Activated gamma-delta T cell treated with anti-CD3 and anti-CD28 coated beads, Interleukin-2, amount 50 U/mL, for 16 hours (primary cell): Measurements from ENCODE around the gene STOM.
A peak's percentile ranks its signal among the peaks of the same experiment; 100 is the strongest.

Experiments
- DNase-seq: peaks from one replicate; pipeline ENCODE4 v3.0.0-alpha.2; 2020; ENCODE audit warnings: low read depth

Gene STOM

DNA sequence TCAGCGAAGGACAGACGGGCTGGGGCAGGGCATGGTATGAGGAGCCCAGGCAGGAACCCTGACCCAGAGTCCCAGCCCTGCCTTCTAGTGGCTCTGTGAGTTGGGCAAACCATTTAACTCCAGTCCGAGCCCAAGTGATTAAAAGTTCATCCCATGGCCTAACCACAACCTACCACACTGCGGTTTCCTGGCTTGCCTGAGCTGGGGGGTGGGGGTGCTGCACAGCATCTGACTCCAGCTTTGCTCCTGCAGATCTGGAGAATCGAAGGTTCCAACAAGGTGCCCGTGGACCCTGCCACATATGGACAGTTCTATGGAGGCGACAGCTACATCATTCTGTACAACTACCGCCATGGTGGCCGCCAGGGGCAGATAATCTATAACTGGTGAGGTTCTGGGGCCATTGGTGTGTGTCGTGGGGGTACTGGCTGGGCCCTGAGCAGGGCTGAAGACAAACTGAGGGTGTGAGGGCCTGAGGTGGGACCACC lies 49.0 kb downstream of the STOM start:
- peak; percentile 12 for DNase-seq

DNA sequence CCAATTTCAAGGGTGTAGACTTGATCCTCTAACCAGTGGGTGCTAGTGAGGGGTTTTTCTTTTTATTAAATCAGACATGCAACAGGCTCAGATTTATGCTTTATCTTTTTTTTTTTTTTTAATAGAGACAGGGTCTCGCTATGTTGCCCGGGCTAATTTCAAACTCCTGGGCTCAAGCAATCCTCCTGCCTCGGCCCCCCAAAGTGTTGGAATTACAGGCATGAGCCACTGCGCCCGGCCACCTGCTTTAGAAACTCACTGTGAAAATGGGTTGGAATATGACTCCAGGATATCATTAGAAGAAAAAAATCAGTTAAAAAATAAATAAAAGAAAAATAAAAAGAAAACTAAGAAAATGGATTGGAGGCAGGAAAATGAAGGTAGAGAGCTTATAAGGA lies 50.7 kb downstream of the STOM start:
- no peak for DNase-seq

DNA sequence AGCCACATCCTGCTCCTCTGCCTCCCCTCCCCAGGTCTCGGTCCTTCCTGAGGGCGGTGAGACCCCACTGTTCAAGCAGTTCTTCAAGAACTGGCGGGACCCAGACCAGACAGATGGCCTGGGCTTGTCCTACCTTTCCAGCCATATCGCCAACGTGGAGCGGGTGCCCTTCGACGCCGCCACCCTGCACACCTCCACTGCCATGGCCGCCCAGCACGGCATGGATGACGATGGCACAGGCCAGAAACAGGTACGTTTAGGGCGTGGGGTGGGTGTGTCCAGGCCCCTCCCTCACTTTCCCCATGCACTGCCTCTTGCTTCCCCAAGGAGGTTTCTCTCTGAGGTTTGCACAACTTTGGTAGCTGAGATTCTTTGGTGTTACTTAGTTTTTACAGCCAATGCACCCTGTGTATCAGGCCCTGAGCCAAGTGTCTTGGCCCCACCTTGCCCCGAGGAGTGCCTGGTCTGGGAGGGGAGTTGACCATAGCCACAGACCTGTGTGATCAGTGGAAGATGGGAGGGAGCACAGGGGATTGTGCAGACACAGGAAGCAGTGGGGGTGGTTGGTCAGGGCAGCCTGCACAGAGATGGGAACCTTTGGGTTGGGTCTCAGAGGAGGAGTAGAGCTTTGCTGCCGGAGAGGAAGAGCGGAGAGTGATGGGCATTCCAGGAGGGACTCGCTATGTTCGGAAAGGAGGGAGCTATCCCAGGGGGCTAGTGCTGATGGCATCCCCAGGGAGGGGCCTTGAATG lies 51.2 kb downstream of the STOM start:
- no peak for DNase-seq

DNA sequence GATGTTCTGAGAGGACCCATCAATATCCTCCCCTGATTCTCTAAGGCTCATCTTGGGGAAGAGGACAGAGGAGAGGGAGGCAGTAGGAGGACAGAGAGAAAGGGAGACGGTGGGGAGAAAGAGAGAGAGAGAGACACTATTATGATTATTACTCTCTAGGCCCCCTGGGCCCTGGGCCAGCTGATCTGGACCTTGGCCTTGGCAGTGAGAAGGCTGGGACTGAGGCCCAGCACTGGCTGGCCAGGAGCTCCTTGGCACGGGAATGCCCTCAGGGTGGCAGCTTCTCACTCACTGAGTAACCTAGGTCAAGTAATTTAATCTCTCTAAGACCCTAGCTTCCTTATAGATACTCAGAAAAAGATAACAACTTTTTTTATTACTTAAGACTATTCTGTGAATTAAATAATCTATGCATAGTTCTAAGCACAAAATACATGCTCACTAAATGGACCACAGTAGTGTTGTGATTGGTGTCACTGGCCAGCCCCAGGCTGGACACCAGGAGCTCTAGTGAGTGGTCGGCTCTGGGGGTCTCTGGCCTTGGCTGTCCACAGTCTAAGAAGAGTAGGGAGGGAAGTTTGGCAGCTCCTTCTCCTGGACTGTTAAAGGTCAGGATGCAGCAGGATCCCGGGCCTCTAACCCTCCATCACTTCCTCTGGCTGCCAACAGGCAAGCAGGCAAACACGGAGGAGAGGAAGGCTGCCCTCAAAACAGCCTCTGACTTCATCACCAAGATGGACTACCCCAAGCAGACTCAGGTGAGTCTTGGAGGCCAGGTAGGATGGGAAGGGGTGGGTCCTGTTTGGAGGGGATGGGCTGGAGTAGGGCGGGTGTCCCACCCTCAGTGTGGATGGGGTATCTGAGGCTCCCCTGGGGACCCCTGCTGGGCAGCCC lies 52.1 kb downstream of the STOM start:
- no peak for DNase-seq

DNA sequence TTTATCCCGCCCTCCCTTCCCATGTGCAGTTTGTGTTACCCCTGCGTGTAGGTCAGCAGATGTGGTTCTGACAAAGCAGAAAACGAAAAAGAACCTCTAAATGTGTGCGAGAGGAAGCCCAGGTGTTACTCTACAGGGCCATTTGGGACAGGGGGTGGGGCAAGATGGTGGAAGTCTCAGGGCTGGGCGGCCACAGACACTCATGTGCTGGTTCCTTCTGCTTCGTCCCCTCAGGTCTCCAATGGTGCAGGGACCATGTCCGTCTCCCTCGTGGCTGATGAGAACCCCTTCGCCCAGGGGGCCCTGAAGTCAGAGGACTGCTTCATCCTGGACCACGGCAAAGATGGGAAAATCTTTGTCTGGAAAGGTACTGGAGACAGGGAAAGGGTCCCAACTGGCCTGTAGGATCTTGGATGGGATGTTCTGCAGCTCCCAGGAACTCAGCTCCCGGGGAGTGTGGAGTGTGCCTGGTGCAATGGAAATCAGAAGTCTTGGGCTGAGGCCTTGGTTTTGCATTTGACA lies 53.1 kb downstream of the STOM start:
- DNase-seq: no peak

DNA sequence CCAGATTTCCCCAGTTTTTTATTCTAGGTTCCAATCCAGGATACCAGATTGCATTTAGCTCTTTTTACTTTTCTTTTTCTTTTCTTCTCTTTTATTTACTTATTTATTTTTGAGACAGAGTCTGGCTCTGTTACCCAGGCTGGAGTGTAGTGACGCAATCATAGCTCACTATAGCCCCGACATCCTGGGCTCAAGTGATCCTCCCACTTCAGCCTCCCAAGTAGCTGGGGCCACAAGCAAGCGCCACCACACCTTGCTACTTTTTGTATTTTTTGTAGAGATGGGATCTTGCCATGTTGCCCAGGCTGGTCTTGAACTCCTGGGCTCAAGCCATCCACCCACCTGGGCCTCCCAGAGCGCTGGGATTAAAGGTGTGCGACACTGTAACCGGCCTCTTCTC lies 53.7 kb downstream of the STOM start:
- no peak for DNase-seq

DNA sequence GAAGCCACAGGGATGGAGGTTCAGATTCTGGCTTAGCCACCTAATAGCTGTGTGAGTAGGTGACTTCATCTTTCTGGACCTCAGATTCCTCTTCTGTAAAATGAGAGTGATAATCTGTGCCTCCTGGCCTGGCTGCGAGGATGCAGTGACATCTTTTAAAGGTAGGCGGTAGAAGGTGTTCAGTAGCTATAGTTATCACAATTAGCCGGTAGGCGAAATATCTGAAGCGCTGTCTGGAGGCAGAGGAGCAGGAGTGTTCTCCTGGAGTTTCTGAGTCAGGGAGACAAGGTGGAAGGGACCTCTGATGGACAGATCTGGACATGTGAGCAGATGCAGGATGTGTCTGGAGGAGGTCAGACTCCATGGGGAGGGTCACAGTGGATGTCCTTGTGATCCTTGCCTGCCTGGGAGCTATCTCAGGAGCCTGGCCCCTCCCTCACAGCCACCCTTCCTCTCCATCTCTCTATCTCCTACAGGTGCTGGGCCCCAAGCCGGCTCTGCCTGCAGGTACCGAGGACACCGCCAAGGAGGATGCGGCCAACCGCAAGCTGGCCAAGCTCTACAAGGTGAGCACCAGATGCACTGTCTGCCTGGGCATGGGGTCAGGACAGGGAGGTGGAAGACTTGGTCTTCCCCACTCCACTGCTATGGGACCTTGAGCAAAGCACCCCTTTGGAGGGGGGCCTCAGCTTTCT lies 56.4 kb downstream of the STOM start:
- DNase-seq: no peak

DNA sequence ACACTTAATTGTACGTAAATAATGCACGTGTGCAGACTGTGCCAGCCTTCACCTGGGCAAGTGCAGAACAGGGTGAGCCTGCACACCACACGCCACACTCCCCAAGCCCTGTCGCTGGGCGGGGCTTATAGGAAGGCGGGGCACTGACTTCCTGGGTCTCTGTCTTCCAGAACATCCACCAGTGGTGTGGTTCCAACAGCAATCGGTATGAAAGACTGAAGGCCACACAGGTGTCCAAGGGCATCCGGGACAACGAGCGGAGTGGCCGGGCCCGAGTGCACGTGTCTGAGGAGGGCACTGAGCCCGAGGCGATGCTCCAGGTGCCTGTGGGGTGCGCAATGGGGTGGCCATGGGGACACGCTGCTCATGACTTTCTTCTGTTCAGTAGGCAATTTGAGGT lies 57.9 kb downstream of the STOM start:
- no peak for DNase-seq

DNA sequence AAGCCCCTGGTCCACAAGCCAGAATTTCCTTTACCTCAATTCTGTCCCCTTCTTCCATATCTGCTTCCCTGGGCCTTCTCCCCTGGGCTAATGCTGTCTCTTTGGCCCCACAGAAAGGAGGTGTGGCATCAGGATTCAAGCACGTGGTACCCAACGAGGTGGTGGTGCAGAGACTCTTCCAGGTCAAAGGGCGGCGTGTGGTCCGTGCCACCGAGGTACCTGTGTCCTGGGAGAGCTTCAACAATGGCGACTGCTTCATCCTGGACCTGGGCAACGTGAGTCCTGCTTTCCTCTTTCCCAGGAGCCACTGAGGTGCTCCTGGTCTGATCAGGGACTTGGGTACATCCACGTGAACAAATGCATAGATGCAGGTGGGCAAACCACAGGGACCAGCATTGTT lies 59.5 kb downstream of the STOM start:
- DNase-seq: no peak

DNA sequence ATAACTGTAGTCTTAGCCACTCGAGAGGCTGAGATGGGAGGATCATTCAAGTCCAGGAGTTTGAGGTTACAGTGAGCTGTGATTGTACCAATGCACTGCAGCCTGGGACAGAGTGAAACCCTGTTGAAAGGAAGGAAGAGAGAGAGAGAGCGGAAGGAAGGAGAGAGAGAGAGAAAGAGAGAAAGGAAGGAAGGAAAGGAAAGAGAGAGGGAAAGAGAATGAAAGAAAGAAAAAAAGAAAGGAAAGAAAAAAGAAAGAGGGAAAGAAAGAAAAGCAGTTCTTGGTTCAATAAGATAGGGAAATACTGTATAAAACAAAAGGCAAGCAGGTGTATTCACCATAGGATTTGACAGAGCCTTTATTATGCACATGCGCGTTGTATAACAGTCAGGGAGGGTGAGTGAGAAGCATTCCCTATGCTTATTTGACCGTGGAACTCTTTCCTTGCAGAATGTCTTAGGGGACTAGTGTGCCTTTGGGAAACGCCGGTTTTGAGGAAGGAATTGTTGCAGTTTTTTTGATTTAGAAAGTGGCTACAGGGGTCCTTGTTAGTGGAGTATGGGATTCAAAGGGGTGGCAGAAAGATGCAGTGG lies 60.1 kb downstream of the STOM start:
- no peak for DNase-seq

DNA sequence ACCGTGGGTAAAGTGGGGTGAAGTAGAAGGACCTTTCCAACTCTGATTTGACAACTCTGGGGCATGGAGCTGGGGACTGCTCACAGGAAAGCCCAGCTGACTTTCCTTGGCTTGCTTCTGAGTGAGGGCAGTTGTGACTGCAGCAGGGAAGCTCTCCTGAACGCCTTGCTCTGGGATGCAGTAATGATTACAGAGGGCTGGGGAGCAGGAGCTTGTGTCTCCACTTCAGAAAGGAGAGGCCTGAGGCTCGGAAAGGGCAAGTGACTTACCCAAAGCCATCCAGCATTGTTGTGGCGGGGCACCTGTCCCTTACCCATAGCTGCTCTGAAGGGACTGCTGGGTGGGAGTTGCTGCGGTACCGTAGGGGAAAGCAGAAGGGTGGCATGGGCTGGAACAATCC lies 60.9 kb downstream of the STOM start:
- DNase-seq: no peak

DNA sequence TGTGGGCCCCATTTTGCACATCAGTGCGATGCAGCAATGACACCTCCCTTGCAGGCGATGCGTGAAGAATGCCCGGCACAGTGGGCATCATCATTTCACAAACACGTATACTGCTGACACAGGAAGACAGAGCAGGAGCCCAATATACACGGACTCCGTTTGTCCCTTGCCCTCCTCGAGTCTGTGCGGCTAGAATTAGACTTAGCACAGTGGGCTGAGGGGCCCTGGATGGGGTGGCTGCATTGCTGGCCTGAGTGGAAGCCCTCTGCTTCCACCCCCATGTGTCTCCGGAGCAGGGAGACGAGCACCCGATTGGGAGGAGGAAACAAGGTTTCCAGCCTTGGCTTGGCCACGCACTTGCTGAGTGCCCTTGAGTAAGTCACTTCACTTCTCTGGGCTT lies 61.3 kb downstream of the STOM start:
- DNase-seq: no peak

DNA sequence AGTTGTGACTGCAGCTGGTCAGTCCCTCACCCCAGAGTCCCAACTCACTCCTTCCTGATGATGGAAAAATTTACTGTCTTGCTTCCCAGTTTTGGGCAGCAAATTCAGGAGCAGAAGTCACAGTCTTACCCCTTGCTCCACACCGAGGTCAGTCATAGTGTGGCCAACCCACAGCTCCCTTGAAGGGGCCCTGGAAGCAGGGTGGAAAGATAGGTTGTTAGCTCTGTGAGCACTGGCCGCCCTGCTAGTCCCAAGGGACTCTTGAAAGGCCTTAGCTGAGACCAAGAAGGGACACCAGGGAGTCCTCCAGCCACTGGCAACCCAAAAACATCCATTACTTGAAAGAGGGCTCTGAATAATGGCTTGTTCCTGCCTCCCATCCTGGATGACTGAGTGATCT lies 62.1 kb downstream of the STOM start:
- DNase-seq: no peak

DNA sequence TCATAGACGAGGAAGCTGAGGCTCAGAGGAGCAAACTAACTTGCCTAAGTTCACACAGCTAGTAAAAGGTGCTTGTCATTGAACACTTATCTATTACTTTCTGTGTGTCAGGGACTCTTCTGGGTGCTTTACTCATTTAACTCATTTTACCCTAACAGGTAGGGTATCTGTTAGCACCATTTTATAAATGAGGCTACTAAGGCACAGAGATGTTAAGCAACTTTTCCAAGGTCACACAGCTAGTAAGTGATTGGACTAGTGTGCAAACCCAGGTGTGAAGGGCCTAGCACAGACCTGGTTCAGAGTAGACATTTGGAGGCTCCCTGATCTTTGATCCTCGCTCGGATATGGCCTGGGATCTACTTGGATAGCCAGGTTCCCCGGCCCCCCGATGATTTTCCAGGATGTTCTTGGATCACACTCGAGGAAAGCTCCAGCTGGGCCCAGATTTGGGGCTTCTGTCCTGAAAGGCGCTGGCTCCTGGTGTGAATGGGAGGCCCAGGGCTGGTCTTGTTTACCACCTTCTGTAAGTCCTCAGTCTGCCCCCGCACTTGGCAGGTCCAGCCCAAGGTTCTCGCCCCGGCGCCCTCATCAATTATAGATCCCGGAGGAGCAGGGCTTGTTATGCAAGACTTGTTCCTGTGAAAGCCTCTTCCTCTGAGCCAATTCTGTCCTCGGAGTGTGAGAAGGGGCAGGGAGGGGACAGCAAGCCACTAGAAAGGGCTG lies 64.6 kb downstream of the STOM start:
- no peak for DNase-seq

DNA sequence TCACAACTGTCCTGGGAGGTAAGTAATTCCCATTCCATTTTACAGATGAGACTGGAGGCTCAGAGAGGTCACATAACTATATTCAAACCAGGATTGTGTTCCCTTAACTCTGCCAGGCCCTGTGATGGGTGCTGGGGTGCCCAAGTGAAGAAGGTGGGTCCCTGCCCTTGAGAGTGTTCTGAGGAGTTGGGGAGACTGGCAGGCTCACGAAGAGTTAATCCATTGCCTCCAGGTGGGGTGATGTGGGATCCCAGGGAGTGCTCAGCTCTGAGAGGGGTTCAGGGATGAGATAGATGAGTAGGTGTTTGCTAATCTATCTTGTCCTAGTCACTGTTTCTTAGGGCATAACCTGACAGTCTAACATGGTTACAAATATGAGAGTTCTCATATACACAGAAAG lies 65.3 kb downstream of the STOM start:
- DNase-seq: no peak

DNA sequence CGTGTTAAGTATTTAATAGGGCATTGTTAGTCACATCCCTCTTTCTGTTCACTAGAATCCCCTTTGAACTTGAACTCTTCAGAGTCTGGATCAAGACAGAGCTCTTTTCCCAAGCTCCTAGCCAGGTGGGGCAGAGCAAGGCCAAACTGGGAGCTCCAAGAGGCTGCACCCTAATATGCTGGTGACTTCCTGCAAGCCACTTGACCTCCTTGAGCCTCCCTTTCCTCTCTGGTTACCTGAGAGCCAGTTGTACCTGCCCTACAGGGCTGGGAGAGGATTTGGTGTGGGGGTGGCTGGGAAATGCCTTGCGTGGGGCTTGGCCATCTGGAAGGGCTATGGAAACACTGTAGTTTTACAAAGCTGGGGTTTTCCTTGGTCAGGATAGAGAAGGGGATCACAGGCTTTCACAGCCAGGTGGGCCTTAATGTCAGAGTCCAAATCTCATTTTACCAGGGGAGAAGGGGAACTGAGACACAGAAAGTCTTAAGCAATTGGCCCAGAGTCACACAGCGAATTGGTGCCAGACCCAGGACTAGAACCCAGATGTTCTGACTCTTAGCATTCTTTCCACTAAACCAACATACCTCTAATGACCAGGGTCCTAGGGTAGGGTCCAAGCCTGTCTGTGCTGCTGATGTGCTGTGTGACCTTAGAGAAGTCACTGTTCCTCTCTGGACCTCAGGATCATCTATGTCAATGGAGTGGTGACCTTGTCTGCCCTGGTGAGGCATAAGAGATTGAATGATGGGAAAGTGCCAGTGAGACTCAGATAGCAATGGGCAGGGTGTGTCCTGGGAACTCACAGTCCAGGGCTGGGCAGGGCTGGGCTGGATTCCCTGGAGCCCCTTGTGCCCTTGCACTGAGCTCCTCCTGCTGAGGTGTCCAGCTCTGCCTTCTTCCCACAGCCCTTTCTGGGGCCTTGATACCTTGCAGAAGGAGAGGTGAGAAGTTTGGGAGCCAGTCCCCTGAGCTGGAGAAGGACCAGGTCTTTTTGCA lies 66.3 kb downstream of the STOM start:
- DNase-seq: no peak

DNA sequence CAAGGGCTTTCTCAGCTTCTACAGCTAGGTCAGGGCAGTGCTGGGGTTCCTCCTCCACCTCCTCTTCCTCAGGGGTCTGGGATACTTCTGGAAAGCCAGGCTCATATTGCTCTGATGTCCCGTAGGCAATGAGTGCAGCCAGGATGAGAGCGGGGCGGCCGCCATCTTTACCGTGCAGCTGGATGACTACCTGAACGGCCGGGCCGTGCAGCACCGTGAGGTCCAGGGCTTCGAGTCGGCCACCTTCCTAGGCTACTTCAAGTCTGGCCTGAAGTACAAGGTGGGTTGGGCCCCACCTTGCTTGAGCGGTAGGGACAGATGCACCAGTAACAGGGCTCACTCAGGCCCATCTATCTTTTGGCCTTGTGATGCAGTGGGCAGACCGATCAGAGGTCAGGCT lies 67.3 kb downstream of the STOM start:
- no peak for DNase-seq

DNA sequence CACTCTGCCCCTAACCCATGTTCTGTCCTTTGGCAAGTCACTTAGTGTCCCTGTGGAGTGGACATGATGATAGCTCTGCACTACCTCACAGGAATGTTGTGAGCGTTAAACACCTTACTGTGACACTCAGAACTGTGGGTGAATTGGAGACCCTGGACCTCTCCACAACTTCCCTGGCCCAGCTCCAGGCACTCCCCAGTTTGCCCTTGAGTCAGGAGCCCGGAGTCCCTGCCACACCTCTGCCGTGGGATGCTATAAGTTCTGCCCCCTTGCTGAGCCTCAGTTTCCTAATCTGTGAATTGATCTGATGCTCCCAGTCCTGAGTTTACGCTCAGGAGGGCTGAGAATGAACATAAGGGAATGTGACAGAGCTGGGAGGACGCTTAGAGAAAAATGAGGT lies 67.7 kb downstream of the STOM start:
- no peak for DNase-seq

DNA sequence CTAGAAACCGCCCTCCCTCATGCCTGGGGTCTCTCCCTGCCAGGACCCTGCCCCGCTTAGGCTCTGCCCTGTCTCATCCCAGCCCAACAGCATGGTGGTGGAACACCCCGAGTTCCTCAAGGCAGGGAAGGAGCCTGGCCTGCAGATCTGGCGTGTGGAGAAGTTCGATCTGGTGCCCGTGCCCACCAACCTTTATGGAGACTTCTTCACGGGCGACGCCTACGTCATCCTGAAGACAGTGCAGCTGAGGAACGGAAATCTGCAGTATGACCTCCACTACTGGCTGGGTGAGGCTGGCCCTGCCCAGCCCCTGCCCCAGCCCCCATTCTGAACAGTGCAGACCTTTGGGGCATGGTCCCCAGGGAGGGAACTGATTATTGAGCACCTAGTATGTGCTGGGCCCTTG lies 68.2 kb downstream of the STOM start:
- no peak for DNase-seq
